Measurements from ENCODE around the gene MFSD1.
A peak's percentile ranks its signal among the peaks of the same experiment; 100 is the strongest.

Gene MFSD1

GRCh38 chr3:158771577-158771976 lies 30.3 kb upstream of the MFSD1 start:
- TF ChIP-seq POLR2A (IDR thresholded peaks at IDR 0.05; ENCODE audit: low read length) (no peak), GATA1 (IDR thresholded peaks at IDR 0.05; ENCODE audit: low read depth, low read length) (no peak)
- DNase-seq: peak in 1 of 2 experiments; percentile 17

GRCh38 chr3:158771982-158772381 lies 29.9 kb upstream of the MFSD1 start:
- no peak for DNase-seq
- TF ChIP-seq POLR2A (IDR thresholded peaks at IDR 0.05; ENCODE audit: low read length) (no peak), GATA1 (IDR thresholded peaks at IDR 0.05; ENCODE audit: low read depth, low read length) (no peak)

GRCh38 chr3:158773166-158773565 lies 28.7 kb upstream of the MFSD1 start:
- DNase-seq: peak; percentile 67 to 89
- TF ChIP-seq GATA1 (IDR thresholded peaks at IDR 0.05; ENCODE audit: low read depth, low read length) (no peak), POLR2A (IDR thresholded peaks at IDR 0.05; ENCODE audit: low read length) (peak; percentile 18)

GRCh38 chr3:158773845-158774830 lies 27.7 kb upstream of the MFSD1 start:
- DNase-seq: no peak
- TF ChIP-seq POLR2A (IDR thresholded peaks at IDR 0.05; ENCODE audit: low read length) (no peak), GATA1 (IDR thresholded peaks at IDR 0.05; ENCODE audit: low read depth, low read length) (no peak)

GRCh38 chr3:158774965-158775364 lies 26.9 kb upstream of the MFSD1 start:
- no peak for DNase-seq

GRCh38 chr3:158775426-158776410 lies 26.1 kb upstream of the MFSD1 start:
- TF ChIP-seq GATA1 (IDR thresholded peaks at IDR 0.05; ENCODE audit: low read depth, low read length) (no peak), POLR2A (IDR thresholded peaks at IDR 0.05; ENCODE audit: low read length) (no peak)
- DNase-seq: peak; percentile 40 to 58

More at GRCh38 chr3:158774965-158775364, 26.9 kb upstream of the MFSD1 start:
- TF ChIP-seq POLR2A (IDR thresholded peaks at IDR 0.05; ENCODE audit: low read length) (no peak), GATA1 (IDR thresholded peaks at IDR 0.05; ENCODE audit: low read depth, low read length) (no peak)

GRCh38 chr3:158776531-158776930 lies 25.3 kb upstream of the MFSD1 start:
- no peak for TF ChIP-seq POLR2A (IDR thresholded peaks at IDR 0.05; ENCODE audit: low read length)
- DNase-seq: no peak

GRCh38 chr3:158777161-158777873 lies 24.5 kb upstream of the MFSD1 start:
- TF ChIP-seq POLR2A (IDR thresholded peaks at IDR 0.05; ENCODE audit: low read length) (no peak), GATA1 (IDR thresholded peaks at IDR 0.05; ENCODE audit: low read depth, low read length) (no peak)
- no peak for DNase-seq

- DNase-seq: peak; percentile 9 to 10
- TF ChIP-seq POLR2A (IDR thresholded peaks at IDR 0.05; ENCODE audit: low read length): no peak
- no peak for TF ChIP-seq GATA1 (IDR thresholded peaks at IDR 0.05; ENCODE audit: low read depth, low read length)
Measured at GRCh38 chr3:158780766-158781165, 21.1 kb upstream of the MFSD1 start.

GRCh38 chr3:158781191-158781590 lies 20.7 kb upstream of the MFSD1 start:
- TF ChIP-seq GATA1 (IDR thresholded peaks at IDR 0.05; ENCODE audit: low read depth, low read length) (no peak), POLR2A (IDR thresholded peaks at IDR 0.05; ENCODE audit: low read length) (no peak)
- DNase-seq: no peak

- no peak for DNase-seq
- TF ChIP-seq POLR2A (IDR thresholded peaks at IDR 0.05; ENCODE audit: low read length) (no peak), GATA1 (IDR thresholded peaks at IDR 0.05; ENCODE audit: low read depth, low read length) (no peak)
Measured at GRCh38 chr3:158781849-158782248, 20.0 kb upstream of the MFSD1 start.

- TF ChIP-seq POLR2A (IDR thresholded peaks at IDR 0.05; ENCODE audit: low read length): no peak
- TF ChIP-seq GATA1 (IDR thresholded peaks at IDR 0.05; ENCODE audit: low read depth, low read length): no peak
- DNase-seq: no peak
Measured at GRCh38 chr3:158782283-158782989, 19.4 kb upstream of the MFSD1 start.

GRCh38 chr3:158783051-158783450 lies 18.8 kb upstream of the MFSD1 start:
- TF ChIP-seq POLR2A (IDR thresholded peaks at IDR 0.05; ENCODE audit: low read length): no peak

More at GRCh38 chr3:158783051-158783450, 18.8 kb upstream of the MFSD1 start:
- DNase-seq: no peak
